Suprapubic skin (tissue), 4 donors: Measurements from ENCODE around the gene BBS12.

Source experiments
- CTCF ChIP-seq, 2 donors: fragments of 200-600 bp in 1 of 2; fragments of 450-650 bp in 1 of 2; sonication (generic) in 1 of 2; IDR thresholded peaks; one replicate each; pipeline ENCODE4 v1.5.1; 2016 to 2019; ENCODE audit warnings: antibody characterized with exemption in 2 of 2, mild to moderate bottlenecking in 1 of 2, moderate library complexity in 1 of 2
- EP300 ChIP-seq: sonication (generic); formaldehyde crosslinking; IDR thresholded peaks from one replicate; pipeline ENCODE4 v1.6.1; 2017; ENCODE audit warnings: antibody characterized with exemption
- POLR2A ChIP-seq, 2 donors: fragments of 450-650 bp; IDR thresholded peaks; one replicate each; pipeline ENCODE4 v1.6.1; 2017; ENCODE audit warnings: antibody characterized with exemption in 2 of 2, mild to moderate bottlenecking in 2 of 2, moderate library complexity in 2 of 2
- POLR2AphosphoS5 ChIP-seq, 3 donors: sonication (generic); formaldehyde crosslinking; IDR thresholded peaks; one replicate each; pipeline ENCODE4 v1.6.1; 2017; ENCODE audit warnings: antibody characterized with exemption in 3 of 3

- no peak for TF ChIP-seq CTCF (IDR thresholded peaks at IDR 0.05)
- no peak for TF ChIP-seq POLR2A (IDR thresholded peaks at IDR 0.05)
- no peak for TF ChIP-seq EP300
- TF ChIP-seq POLR2AphosphoS5 (IDR thresholded peaks at IDR 0.05) = no peak
These were observed 23.2 kb downstream of the BBS12 start for GRCh38 chr4:122755675-122756074.
